Activated B cell treated with CpG ODN at 0.5 μM for 24 hours (primary cell): ENCODE data around the gene NRG3. TPM values are rescaled to one million over a fixed set of nuclear protein-coding genes. Genes with fewer than 3 reads are reported as not detected.

Source experiments
- ATAC-seq: fragments of 200-7000 bp; cut with Tn5 transposase; one replicate; pipeline ENCODE4 v1.10.0; 2021; ENCODE audit warnings: low read depth, mild to moderate bottlenecking, moderate library complexity
- CTCF ChIA-PET: fragments of 350-600 bp; sonication (Branson Sonifier 250); formaldehyde crosslinking; loops from one replicate; lab custom pipeline; 2021; ENCODE audit warnings: antibody characterized with exemption; lab: Charles Lee
- POLR2A ChIA-PET: fragments of 350-600 bp; sonication (Branson Sonifier 250); formaldehyde crosslinking; loops from one replicate; lab custom pipeline; 2021; ENCODE audit warnings: antibody characterized with exemption; lab: Charles Lee
- DNase-seq: peaks from one replicate; pipeline ENCODE4 v3.0.0; 2022
- H3K27ac Mint-ChIP-seq: one replicate; pipeline ENCODE4 v1.8.0; 2020; ENCODE audit warnings: mixed read lengths
- H3K27me3 Mint-ChIP-seq: one replicate; pipeline ENCODE4 v1.8.0; 2021; ENCODE audit warnings: mixed read lengths
- H3K36me3 Mint-ChIP-seq: one replicate; pipeline ENCODE4 v1.8.0; 2021; ENCODE audit warnings: low read depth, mixed read lengths
- H3K4me1 Mint-ChIP-seq: one replicate; pipeline ENCODE4 v1.8.0; 2021; ENCODE audit warnings: mixed read lengths
- H3K4me3 Mint-ChIP-seq: one replicate; pipeline ENCODE4 v1.8.0; 2020; ENCODE audit warnings: mild to moderate bottlenecking, mixed read lengths
- H3K9me3 Mint-ChIP-seq: one replicate; pipeline ENCODE4 v1.8.0; 2020; ENCODE audit warnings: mixed read lengths
- CTCF ChIP-seq: fragments of 200-600 bp; IDR thresholded peaks from one replicate; pipeline ENCODE4 v1.8.0; 2022; ENCODE audit warnings: antibody characterized with exemption, mild to moderate bottlenecking
- intact Hi-C: fragments of 100-400 bp; cut with micrococcal nuclease; formaldehyde crosslinking; loops from one replicate; pipeline ENCODE4 v1.15.1; 2024
- total RNA-seq: library from RNA; stranded (reverse); gene quantifications from 2 replicates; pipeline ENCODE4 v1.2.3, GENCODE V29; 2022

The NRG3 gene
- total RNA-seq, 1 donor from 2014 or later = not detected

GRCh38 chr10:82358486-82359099 is 483.6 kb downstream of the NRG3 start:
- ChIA-PET POLR2A (no interaction called here), CTCF (no interaction called here)
- TF ChIP-seq CTCF = no peak
- Mint-ChIP-seq H3K9me3 (no peaks in the 10 kb centered on the region), H3K4me3 (no peak overlapping the region), H3K27ac (no peak overlapping the region), H3K4me1 (no peaks in the 10 kb centered on the region), H3K36me3 (no peaks in the 10 kb centered on the region), H3K27me3 (no peaks in the 10 kb centered on the region)
- no peak for ATAC-seq
- no peak for DNase-seq
- intact Hi-C loops = no loop called here

- no peak for TF ChIP-seq CTCF
- no peak for ATAC-seq
- Mint-ChIP-seq H3K4me3 (no peak overlapping the region), H3K27ac (no peak overlapping the region), H3K4me1 (no peaks in the 10 kb centered on the region), H3K36me3 (no peaks in the 10 kb centered on the region), H3K27me3 (no peaks in the 10 kb centered on the region), H3K9me3 (no peaks in the 10 kb centered on the region)
- DNase-seq = no peak
- CTCF ChIA-PET = no interaction called here
- intact Hi-C loops = no loop called here
- POLR2A ChIA-PET = no interaction called here
These were observed 486.3 kb downstream of the NRG3 start for GRCh38 chr10:82361256-82361655.

- ChIA-PET CTCF (no interaction called here), POLR2A (no interaction called here)
- Mint-ChIP-seq H3K9me3 (peaks cover 5% of the 10 kb centered on the region), H3K4me1 (no peaks in the 10 kb centered on the region), H3K4me3 (no peak overlapping the region), H3K27ac (no peak overlapping the region), H3K27me3 (no peaks in the 10 kb centered on the region), H3K36me3 (no peaks in the 10 kb centered on the region)
- no peak for ATAC-seq
- no peak for TF ChIP-seq CTCF
- DNase-seq = no peak
- intact Hi-C loops = no loop called here
These were observed 502.6 kb downstream of the NRG3 start for GRCh38 chr10:82377608-82378007.

- H3K9me3 Mint-ChIP-seq = peaks cover 5% of the 10 kb centered on the region
- H3K4me1 Mint-ChIP-seq = no peaks in the 10 kb centered on the region
- H3K36me3 Mint-ChIP-seq = no peaks in the 10 kb centered on the region
These were observed 503.2 kb downstream of the NRG3 start for GRCh38 chr10:82378146-82378545.

GRCh38 chr10:82383350-82383749 is 508.4 kb downstream of the NRG3 start:
- ChIA-PET POLR2A (no interaction called here), CTCF (no interaction called here)
- no peak for TF ChIP-seq CTCF
- no peaks in the 10 kb centered on the region for H3K36me3 Mint-ChIP-seq
- no peaks in the 10 kb centered on the region for H3K9me3 Mint-ChIP-seq
- H3K27me3 Mint-ChIP-seq = no peaks in the 10 kb centered on the region
- H3K4me3 Mint-ChIP-seq = no peak overlapping the region
- intact Hi-C loops = no loop called here
- no peaks in the 10 kb centered on the region for H3K4me1 Mint-ChIP-seq
- no peak overlapping the region for H3K27ac Mint-ChIP-seq
- ATAC-seq (no peak), DNase-seq (no peak)

More at GRCh38 chr10:82378146-82378545, 503.2 kb downstream of the NRG3 start:
- intact Hi-C loops = no loop called here
- DNase-seq = no peak
- ChIA-PET CTCF (no interaction called here), POLR2A (no interaction called here)
- Mint-ChIP-seq H3K27me3 (no peaks in the 10 kb centered on the region), H3K27ac (no peak overlapping the region), H3K4me3 (no peak overlapping the region)
- no peak for TF ChIP-seq CTCF
- no peak for ATAC-seq
